HG03575 (cell line): Measurements from ENCODE around the gene BLMH.

Experiments used
- ATAC-seq: cut with Tn5 transposase; IDR thresholded peaks from one replicate; pipeline ENCODE4 v1.9.1; 2021; ENCODE audit not compliant: unreplicated experiment, insufficient number of reproducible peaks, low FRiP score; ENCODE audit errors: extremely low read depth

BLMH gene, protein sequence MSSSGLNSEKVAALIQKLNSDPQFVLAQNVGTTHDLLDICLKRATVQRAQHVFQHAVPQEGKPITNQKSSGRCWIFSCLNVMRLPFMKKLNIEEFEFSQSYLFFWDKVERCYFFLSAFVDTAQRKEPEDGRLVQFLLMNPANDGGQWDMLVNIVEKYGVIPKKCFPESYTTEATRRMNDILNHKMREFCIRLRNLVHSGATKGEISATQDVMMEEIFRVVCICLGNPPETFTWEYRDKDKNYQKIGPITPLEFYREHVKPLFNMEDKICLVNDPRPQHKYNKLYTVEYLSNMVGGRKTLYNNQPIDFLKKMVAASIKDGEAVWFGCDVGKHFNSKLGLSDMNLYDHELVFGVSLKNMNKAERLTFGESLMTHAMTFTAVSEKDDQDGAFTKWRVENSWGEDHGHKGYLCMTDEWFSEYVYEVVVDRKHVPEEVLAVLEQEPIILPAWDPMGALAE

DNA sequence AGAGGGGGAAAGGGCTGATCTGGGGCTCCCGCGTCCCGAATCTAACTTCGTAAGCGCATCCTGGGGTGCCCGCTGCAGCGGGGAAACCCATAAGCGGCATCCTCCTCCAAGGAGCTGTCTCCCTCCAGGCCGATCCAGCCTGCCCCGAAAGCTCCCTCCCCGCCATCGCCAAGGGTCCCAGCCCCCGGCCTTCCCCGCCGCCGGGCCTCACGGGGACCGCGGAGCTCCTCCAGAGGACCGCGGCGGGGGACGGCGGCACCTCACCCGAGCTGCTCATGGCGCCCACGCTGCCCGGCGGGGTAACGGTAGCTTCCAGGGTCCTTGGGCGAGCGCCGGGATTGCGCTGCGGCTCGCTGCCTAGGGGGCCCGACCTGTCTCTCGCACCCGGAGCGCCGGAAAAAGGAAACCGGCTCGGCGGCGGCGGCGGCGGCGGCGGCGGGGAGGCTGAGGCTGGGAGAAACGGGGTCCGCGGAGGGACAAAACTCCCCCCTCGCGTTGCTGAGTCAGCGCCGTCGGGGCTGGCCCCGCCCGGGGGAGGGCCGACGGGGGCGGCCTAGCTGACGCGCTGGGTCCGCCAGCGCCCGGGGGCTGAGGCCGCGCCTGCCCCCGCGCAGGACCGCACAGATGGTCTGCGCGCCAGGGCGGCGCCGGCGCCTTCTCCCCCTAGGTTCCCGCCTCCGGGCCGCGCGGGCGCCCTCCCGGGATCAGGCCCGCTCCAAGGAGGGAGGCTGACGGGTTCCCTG is at the start of gene BLMH:
Gene BLMH (minus strand): TSS at position 402 of the 743 bp plus-strand sequence. CDS start 125 bp downstream, at position 277.
- no peak for ATAC-seq

DNA sequence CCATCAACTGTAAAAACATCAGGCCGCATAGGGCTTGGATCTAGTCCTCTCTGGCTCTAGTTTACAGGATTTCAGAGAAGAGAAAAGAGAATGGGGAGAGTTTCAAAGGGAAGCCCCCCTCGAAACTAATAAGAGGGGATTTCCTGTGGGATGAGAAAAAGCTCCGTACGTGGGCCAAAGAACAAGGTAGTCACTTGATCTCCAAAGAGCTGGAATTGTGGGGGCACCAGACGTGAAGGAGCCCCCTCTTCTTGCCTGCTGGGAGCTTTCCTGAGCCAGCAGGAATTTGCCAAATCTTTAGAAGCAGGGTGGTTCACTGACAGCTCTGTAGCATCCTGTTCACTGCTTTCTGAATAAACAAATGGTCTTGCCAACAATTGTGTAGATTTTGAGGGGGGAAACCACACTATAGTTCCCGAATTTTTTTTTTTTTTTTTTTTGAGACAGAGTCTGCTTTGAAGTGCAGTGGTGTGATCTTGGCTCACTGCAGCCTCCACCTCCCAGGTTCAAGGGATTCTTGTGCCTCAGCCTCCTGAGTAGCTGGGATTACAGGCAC is 49.1 kb upstream of the BLMH start:
- ATAC-seq = no peak

DNA sequence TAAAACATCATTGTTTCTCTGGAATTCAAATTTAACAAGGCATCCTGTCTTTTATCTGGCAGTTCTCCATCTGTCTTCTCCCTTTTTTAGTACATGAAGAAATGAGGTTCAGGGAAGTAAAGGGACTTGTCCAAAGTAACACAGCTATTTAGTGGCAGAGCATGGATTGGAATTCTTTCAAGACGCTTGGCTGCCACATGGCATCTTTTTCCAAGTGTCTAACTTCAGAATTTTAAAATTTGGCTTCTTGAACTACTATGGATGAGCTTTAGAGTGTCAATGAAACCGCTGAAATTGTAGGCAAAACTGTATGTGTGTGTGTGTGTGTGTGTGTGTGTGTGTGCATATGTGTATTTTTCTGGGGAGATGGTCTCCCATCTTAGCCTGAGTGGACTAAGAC is 47.3 kb upstream of the BLMH start:
- ATAC-seq = no peak

DNA sequence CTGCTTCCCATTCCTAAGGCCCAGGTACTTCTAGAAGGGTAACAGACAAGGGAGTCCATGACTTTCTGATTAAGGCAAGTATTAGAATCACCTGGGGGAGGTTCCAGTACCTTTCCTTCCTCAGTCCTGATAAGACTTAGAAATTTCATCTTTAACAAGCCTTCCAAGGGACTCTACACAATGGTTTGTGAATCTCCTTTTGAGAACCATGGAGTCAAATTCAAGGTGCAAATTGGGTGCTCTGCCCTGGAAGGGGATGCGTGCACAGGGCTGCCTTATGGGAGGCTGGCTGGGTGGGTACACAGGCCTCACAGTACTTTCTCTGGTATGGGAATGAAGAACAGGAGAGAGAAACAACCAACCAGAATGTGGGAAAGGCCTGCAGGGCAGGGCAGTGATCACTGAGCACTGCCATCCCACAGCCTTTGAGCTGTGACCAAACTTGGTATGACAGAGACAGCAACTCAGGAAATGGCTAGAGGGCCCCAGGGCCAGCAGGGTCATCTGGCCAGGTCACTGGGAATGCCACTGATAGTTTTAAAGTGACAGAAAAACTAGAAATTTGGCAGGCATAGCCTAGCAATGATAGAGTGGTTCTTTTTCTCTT is 45.8 kb upstream of the BLMH start:
- no peak for ATAC-seq

DNA sequence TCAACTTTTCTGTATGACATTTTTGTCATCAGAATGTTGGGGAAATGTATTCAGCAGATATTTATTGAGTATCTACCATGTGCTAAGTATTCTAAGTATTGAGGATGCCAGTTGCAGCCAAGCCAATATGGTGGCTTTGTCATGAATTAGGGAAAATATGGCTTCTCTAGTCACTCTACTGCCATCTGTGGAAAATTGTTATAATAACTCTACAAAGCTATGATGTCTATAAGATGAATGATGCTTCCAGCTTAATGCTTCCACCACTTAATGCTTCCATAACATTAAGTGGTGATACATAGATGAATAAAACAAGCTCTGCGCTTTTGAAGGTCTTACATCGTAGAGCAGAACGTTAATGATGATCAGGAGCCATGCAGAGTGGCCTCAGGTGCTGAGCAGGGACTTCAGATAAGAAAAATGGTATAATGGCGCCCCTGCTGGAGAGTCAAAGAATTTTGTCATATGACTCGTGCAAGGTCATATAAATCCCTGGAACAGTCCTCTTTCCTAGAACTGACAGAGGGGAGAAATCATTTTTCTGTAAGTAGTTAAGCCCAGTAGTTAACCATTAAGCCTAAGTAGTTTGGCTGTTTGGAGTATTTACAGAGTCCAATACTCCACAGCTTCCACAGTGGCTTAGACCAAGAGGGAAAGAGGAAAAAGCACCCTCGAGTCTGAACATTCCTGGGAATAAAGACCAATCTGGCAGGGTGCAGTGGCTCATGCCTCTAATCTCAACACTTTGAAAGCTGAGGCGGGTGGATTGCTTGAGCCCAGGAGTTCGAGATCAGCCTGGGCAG is 44.8 kb upstream of the BLMH start:
- no peak for ATAC-seq

DNA sequence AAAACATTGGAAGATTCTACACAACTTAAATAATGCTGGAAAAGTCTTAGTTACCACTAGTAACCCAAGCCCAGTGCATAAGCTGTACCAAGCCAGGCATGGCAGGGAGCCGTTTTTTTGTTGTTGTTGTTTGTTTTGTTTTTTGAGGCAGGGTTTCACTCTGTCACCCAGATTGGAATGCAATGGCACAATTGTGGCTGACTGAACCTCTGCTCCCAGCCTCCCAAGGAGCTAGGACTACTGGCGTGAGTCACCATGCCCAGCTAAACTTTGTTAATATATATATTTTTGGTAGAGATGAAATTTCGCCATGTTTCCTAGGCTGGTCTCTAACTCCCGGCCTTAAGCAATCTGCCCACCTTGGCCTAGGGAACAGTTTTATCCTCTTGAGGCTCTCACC is 42.7 kb upstream of the BLMH start:
- no peak for ATAC-seq

DNA sequence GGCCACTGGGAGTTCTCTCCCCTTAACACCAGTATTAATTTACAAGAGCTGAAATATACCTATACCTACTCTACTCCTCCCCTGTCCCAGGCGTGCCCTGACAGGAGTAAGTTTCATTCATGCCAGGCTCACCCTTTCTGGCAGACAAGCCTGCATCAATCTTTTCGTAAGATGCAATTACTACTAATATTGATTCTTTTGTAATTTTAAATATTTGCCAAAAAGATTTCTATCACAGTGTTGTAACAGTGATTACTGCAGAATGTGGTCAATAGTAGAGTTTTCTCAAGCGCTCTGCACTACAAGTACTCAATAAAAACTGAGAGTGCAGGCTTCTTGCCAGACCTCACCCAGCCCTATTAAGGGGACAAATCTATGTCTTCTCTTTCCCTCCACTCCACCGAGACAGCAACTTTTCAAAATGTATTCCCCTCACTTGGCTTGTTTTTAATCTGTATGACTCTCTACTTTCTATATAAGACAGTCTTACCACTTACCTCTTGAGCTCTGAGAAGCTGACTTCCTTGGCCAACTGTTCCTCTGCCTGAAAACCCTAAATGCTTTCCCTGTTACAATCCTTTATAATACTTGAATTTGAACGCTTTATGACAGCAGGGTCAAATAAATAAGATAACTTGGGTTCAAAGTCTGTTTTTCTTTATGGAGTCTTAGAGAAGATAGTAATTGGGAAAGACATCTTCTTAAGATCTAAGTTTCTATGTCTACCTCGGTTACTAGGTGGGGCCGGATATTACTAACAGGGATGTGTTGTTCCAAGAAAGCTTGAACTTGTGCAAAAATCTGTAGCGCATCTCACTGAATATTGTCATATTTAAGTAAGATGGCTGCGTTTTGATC is 42.0 kb upstream of the BLMH start, which contains the start of gene TMIGD1:
Gene TMIGD1 (minus strand): TSS at position 555 of the 858 bp plus-strand sequence. CDS start 1,924 bp downstream, outside the sequence.
- ATAC-seq = no peak

DNA sequence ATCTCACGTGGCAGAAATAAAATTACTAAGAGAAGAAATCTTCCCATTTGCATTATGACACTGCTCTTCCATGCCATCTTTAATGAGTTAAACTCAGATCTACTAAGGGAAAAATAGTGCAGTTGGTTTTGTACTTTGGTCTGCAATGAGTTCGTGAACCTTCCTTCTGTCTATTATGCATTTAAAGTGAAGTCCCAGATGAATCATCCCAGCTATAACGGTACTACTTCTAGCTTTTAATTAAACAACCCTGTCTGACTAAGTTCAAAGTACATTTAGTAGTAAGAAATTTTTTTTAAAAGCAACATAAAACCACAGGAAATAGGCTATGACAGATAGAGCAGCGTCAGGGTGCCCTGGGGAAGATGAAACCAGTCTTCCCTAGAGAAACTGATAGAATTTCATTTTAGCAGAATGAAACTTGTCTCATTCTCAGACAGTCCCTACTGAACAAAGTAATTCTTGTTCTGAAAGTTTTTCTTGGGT is 40.4 kb upstream of the BLMH start:
- ATAC-seq = no peak

DNA sequence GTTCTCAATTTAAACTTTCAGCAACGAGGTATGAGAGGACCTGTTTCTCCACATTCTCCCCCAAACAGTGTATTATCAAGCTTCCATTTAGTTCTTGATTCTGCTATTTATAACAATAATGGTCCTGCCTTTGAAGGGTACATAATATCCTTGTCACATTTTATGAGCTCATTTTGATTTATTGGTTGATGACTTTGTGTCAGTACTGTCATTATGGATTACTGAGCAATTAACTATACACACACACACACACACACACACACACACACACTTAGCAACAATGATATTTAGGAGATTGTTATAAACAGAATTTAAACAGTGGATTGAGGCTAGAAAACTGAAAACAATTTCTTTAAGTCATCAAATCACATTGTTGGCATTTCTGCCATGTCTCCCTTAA is 35.1 kb upstream of the BLMH start:
- no peak for ATAC-seq

DNA sequence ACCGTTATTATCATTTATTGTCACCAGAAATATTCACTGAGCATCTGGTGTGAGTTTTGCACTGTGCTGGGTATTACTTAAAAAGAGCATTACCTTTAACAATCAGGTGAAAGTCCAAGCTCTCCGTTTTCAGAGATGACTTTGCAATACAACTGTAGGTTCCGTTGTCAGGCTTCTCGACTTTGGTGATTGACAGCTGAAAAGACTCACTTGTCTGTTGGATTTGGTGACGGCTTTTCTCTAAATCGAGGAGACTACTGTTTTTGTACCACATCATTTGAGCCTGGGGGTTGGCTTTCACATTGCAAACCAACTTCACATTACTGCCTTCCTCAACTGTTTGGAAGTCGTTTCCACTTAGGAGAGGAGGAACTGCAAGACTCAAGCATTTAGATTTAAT is 33.0 kb upstream of the BLMH start:
- ATAC-seq = no peak

DNA sequence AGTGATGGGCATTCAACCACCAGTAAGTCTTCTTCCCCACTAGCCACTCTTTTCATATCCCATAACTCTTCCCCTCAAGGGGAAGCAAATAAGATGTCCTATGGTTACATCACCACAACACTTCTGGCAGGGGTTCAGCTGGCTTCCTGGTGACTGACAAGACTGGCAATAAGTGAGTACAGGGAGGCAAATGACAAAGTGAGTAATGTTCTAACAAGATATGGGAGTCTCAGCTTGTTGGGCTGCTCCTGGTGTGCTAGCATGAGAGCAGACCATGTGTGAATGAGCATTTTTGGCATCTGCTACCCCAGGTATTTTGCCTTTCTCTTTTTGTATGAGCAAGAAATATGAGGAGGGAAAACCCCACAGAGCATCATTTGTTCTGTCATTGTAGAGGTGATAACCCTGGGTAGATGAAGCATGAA is 32.2 kb upstream of the BLMH start:
- ATAC-seq = no peak

DNA sequence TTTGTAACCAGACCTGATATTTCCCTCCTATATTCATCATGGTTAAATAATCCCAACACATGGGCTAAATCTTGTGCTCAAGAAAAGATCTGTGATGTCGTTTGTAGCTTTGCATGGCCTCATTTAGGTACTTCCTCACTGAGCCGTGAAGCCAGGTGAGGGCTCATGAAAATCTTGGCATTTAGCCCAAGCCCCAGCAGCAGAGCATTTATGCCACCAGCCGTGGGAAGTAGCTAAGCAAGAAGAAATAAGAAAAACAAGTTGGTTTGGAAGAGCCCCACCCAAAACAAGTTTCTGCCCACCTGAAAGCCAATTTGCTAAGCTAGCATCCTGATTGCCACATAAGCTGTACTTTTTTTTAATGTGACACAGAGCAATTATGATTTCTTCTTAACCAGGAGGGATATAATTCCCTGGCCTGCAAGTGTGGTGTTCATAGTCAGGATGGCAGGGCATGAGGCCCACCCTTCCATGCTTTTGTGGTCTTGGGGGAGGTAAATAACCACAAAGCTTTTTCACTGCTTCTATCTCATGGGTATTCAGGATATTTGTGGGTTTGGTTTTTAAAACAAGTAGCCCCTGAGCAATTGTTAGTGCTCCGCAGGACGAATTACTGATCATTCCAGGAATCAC is 31.6 kb upstream of the BLMH start:
- no peak for ATAC-seq

DNA sequence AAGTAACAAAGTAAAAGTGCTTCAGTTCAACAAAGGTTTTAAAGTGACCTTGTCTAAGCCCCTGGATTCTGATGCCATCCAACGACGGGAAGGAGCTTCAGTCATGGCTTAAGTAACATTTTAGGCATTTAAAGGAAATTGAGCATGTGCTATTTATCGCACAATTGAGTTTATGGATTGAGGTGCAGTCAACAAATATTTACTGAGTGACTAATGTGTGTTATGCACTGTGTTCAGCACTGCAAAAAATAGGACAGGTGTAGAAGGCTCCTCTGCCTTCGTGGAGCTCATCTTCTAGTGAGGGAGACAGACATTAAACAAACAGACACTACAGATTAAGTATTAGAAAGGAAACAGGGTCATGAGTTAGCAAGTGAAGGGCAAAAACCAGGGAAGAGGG is 29.6 kb upstream of the BLMH start:
- no peak for ATAC-seq

DNA sequence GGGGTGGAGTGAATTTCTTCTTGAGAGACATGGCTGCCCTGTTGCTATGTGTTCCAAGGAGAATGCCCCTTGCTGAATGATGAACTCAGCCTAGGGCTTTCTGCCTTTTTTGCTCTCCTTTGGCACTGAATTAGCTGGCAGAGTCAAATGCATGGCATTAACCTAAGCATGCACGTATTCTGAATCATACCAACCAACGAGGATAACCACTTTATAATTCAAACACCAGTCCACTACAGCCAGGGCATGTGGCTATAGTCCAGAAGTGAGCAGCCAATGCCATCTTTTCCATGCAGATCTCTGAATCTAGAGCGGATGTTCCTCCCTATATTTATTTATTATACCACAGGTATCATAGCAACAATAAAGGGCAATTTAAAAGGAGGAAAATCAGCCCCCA is 26.4 kb upstream of the BLMH start:
- ATAC-seq = no peak

DNA sequence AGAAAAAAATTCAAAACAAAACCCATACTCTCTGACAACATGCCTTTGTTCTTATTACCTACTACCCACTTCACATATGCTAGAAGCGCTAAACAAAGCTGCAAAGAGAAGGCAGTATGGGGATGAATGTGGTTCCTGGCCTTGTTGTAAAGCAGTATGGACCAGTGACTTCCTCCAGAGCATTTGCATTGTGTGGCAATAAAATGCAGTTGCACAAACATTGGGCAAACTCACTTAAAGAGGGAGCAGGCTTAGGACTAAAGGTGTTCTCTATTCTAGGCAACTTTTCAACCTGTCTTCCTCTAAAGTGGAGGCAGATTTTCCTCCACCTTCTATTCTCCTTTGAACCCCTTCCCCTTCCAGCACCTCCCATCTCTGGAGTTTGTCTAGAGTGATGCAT is 25.0 kb upstream of the BLMH start:
- ATAC-seq = no peak

DNA sequence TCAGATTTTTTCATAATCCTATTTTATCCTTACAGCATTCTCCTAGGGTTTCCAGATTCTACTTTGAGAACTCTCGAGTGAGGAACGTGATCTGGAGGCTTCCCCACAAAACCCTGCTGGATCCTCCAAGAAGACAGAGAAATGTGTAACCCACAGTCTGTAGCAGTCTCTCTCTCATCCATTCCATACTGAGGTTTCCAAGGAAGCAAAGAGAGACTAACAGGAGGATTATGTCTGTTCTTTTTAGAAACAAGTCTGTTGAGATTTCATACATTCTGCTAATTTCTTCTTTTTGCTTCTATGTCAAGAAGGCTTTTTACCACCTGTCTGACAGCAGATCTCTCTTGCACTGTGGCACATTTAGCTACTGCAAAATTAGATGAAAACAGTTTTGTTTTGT is 23.4 kb upstream of the BLMH start:
- no peak for ATAC-seq

DNA sequence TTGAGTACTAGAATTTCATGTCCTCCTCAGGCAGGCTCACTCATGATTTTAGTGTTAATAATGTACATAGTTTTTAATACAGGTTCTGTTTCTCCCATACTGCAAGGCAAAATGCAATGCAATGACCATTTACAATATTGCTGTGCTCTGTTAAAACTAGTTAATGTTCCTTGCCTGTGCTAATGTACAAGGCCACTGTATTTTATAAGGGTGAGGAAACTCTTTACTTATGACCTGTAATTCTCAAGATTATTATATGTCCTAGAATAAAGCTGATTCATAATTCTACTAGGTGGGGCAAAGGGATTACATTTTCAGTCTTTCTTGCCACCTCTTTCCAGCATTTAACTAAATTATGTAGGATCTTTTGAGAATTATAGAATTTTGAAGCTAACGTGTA is 22.7 kb upstream of the BLMH start:
- ATAC-seq = no peak
